Hepatic stellate cell (primary cell): ENCODE measurements around the gene CAMK2N2.
"Not testable (repeated sequence)": the region's sequence is repeated elsewhere in the genome, so short reads cannot be mapped to it uniquely, and the experiment has no call there.

Experiments used
- DNase-seq: peaks from one replicate; pipeline ENCODE4 v3.0.0; 2011; ENCODE audit warnings: low spot score

CAMK2N2 gene

DNA sequence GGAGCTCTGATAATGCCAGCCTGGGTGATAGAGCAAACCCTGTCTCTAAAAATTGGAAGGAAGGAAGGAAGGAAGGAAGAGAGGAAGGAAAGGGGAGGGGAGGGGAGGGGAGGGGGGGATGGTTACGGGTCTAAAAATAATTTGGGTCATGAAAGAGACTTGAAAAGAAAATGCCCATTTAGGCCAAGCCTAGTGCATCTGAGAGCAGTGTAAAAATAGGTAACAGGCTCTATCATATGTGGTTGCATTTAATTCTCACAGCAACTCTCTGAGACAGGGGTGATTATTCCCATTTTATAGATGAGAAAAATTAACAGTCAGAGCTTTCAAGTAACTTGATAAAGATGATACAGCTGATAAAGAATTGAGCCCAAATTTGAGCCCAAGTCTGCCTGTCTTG lies 10.9 kb upstream of the CAMK2N2 start:
- no peak for DNase-seq

DNA sequence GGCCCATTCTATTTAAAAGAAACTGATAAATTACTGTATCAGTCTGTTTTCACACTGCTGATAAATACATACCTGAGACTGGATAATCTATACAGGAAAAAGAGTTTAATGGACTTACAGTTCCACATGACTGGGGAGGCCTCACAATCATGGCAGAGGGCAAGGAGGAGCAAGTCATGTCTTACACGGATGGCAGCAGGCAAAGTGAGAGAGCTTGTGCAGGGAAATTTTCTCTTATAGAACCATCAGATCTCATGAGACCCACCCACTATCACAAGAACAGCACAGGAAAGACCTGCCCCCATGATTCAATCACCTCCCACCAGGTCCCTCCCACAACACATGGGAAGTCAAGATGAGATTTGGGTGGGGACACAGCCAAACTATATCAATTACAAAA lies 5.9 kb upstream of the CAMK2N2 start:
- not testable (repeated sequence) for DNase-seq

DNA sequence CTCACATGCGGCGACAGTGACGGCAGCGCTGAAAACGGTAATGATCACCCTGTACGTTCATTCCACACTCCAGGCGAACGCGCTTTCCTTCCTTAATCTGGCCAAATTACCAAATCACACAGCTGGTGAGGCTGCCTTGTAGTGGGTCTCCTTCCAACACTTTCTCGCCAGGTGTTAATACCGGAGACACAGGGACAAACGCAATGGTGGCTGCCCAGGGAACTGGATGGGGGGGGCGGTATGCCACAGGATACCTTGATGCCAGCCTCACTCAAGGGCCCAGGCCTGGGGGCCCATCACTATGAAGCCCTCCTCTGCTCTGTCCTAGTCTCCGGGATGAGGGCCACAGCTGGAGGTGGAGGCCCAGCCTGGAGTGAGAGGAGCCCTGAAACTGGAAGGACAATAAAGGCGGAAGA lies 1.4 kb upstream of the CAMK2N2 start:
- DNase-seq: no peak

DNA sequence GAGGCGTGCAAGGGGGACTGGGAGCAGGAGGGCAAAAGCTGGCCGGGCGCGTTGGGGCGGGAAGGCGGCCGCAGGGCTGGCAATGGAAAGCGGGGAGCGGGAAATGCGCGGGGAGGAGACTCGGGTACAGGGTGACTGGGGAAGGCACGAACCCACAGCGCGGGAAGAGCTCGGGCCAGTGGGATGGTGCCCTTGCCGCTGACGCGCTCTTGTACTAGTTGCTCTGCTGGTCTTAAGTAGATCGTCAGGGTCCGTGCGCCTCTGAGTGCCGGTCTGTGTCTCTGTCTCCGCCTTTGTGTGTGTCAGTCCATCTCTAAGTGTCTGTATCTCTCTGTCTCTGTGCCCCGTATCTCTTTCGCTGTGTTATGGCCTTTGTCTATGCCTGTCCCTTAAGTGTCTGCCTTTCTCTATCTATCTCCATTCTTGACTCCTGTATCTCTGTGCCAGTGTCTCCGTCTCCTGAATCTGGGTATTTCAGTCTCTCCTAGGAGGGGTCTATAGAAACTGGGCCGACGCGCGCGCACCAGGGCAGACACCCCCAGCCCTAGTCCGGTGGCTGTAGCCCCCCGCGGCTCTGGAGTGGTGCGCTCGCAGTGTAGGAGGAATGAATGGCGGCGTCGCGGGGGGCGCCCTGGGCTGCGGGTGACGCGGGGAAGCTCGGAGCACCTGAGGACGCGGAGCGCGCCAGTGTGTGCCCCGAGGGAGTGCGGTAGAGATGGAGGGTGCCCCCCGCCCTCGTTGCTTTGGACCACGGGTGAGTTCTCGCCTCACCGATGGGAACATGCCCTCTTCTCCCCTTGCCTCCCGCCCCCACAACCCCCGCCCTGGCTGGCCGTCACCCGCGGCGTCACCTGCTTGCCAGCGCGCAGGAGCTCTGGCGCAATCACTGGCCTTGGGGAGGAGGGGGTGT lies 756 bp upstream of the CAMK2N2 start:
- DNase-seq: peak; percentile 54

DNA sequence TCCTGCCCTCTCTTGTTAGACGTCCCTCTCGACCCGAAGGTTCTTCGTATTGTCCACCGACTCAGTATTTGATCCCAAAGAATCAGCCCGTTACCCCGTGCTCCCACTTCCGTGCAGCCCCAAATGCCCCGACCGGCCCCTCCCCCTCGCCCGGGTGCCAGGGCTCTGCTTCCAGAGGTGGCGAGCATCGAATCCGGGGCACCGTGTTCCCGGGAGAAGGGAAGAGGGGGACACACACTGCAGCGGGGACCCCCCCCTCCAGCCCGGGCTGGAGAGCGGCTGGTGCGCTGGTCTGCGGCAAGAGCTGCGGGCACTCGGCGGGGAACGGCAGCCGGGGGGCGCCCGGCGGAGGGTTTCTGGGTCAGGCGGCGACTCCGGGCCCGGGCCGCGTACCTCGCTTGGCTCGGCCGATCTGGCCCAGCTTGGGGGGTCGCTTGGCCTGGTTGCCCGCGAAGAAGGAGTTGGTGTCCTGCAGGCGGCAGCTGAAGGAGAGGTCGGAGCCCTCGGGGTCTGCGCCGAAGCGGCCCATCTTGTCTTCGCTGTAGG lies 556 bp downstream of the CAMK2N2 start:
- DNase-seq: no peak

DNA sequence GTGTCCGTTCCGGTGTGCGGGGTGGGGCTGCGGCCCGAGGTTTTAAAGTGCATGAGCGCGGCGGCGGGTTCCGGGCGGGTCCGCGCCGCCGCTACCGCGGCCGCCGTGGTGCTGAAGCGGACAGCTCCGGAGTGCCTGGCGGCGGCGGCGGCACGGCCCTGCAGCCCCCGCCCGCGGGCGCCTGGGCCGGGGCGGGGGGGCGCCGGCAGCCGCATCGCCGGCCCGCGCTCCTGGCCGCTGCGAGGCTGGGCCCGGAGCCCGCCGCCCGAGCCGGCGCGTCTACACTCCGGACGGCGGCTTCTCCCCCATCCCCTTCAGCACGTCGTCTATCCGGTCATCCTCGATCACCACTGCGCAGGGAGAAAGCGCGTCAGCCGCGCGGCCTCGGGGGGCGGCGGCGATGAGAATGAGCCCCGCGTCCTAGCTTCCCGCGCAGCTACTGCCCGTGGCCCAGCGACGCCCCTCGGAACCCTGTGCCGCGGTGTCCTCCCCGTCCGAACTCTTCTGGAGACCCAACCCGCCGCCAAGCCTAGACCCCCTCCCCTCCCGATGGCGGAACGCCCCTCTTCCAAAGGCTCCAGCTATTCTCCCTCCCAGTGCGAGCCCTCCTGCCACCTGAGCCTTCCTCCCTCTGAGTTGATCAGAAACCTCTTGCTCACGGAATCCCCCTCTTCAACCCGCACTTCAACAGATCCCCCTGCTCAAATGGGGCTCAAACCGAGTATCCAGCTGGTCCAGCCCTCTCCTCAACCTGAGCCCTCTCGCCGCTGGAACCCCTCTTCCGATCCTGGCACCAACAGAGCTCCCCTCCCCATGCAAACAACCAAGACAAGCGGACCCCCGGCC lies 1.3 kb downstream of the CAMK2N2 start:
- peak; percentile 70 for DNase-seq

DNA sequence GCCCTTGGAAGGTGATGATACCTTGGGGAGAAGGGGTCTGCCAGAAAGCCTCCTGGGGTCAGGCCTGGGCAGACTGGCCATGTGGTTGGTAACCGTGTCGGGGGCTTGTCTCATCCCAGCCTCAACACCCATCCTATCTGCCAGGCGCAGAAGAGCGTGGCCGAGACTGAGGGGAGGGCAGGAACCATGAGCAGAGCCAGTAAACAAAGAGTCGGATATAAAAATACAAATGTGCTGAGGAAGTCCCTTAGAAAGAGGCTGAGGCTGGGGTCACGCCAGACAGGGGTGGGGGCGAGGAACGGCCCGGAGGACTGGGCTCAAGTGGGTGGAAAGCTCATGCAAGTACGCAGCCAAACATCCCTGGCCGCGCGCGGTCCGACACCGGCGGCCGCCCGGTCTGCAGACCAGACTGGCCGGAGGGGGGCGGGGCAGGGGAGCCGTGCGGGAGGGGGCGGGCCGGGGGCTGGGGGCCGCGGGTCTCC lies 1.9 kb downstream of the CAMK2N2 start:
- DNase-seq: no peak

DNA sequence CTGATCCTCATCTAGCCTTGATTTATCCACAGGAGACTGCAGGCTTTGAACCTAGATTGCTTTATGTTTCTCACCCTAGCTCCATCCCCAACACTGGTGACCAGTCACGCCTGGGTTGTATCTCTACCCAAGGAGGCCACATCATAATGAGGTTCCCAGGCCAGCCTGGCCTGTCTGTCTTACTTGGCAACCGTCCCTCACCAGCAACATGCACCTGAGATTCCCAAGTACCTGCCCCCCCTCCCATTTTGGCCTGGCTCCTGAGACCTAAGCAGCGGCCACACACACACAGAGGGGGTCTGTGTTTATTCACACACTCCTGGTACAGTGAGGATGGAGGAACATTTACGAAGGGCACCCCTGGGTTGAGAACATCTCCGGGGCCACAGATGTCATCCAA lies 2.4 kb downstream of the CAMK2N2 start:
- DNase-seq: no peak

DNA sequence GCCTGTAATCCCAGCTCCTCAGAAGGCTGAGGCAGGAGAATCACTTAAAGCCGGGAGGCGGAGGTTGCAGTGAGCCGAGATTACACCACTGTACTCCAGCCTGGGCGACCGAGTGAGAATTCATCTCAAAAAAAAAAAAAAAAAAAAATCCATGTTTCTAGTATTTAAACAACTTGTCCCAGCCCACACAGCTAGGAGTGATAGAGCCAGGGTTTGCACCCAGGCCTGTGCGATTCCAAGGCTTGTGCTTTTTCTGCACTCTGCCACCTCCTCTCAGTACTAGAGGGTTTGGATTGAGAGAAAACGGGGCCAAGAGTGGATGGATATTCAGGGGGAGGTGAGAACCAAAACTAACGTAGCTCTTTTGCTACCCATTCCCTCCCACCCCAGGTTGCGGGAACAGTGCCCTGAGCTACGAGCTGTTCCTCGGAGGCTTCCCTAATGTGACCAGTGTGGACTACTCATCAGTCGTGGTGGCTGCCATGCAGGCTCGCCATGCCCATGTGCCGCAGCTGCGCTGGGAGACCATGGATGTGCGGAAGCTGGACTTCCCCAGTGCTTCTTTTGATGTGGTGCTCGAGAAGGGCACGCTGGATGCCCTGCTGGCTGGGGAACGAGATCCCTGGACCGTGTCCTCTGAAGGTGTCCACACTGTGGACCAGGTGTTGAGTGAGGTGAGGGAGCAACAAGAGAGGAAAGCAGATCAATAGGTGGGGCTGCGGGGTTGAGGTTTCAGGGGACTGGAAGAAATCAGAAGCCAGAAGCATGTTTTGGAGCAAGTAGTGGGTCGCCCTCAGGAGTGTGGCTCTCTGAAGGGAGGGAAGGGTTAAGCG lies 4.1 kb downstream of the CAMK2N2 start:
- DNase-seq: no peak

DNA sequence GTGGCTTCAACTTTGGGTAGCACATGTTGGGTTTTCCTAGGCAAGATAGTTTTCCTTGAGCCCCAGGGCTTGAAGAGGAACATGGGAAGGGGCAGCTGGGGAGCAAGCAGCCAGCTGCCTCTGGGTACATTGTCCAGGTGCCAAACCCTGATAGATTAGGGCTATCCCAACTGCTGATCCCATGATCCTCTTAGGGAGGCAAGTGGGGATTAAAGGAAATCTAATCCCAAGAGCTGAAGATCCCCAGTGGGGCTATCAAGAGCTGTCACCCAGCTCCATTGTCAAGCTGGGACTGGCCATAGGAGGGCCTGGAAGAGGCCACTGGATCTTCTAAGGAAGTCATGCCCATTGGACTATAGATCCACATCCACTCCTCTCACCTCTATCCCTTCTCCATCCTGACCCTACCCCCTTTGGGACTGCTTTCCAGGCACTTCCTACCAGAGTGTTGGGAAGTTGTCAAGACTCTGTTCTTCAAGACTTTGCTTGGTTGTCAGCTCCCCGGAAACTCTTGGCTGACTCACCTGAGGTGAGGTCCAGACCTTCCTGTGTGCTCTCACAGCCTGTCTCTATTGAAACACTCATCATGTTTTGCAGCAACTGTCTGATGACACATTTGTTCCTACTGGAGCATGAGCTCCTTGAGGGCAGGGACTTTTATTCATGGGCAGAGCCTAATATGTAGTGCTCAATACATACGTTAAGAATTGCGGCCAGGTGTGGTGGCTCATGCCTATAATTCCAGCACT lies 5.9 kb downstream of the CAMK2N2 start:
- no peak for DNase-seq

DNA sequence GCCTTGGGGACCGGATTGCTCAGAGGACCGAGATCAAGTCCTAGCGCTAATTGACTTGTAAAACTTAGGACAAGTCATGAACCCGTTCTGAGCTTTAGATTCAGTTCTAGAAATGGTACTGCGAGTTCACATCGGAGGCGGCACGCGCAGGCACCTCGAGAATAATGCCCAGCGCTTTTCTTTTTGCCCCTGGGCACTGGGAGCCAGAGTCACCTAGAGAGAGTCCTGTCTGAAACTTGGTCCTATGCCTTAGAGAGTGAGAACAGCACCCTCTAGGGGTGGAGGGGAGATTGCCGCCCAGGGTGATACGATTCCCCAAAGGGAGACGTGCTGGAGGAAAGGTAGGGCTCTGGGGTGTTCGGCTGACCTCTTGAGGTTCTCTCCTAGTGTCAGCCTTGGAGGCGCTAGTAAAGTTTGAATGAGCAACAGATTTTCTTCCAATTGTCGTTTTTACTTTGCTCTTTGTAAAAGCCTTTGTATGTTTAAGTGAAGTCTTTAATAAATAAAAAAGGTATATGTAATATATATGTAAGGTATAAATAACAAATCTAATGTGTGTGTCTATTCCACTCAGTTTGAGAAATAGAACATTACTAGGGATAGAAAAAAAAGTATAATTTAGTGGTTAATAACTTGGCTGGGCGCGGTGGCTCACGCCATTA lies 11.1 kb downstream of the CAMK2N2 start:
- peak; percentile 90 for DNase-seq

DNA sequence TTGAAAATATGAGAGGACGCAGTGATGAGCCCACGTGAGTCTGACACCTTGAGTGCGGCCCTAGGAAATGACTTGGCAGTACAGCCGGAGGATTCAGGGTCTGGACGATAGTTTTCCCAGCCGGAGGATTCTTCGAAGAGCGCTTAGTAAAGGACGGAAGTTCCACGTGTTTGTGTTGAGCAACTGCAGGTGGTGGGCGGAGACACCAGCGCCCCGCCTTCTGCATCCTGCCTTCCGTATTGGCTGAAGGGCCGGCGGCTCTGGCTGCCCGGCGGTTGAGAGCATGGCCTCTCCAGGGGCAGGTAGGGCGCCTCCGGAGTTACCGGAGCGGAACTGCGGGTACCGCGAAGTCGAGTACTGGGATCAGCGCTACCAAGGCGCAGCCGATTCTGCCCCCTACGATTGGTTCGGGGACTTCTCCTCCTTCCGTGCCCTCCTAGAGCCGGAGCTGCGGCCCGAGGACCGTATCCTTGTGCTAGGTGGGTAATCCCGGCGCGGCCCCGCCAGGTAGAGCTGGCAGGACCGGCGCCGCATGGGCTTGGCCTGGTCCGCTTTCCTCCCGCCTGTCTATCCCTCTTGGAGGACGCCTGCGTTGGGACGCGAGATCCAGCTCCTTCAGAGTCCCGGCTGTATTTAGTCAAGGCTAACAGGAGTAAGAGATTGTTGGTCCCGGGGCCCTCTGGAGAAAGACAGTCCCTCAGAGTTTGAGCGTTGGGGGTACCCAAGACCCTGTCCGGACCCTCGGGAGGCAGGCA lies 11.8 kb downstream of the CAMK2N2 start, which contains the start of gene EEF1AKMT4:
EEF1AKMT4 (plus strand) TSS at position 261 of the 755 bp plus-strand sequence; CDS start at position 284, 23 bp downstream.
- DNase-seq: peak; percentile 97

DNA sequence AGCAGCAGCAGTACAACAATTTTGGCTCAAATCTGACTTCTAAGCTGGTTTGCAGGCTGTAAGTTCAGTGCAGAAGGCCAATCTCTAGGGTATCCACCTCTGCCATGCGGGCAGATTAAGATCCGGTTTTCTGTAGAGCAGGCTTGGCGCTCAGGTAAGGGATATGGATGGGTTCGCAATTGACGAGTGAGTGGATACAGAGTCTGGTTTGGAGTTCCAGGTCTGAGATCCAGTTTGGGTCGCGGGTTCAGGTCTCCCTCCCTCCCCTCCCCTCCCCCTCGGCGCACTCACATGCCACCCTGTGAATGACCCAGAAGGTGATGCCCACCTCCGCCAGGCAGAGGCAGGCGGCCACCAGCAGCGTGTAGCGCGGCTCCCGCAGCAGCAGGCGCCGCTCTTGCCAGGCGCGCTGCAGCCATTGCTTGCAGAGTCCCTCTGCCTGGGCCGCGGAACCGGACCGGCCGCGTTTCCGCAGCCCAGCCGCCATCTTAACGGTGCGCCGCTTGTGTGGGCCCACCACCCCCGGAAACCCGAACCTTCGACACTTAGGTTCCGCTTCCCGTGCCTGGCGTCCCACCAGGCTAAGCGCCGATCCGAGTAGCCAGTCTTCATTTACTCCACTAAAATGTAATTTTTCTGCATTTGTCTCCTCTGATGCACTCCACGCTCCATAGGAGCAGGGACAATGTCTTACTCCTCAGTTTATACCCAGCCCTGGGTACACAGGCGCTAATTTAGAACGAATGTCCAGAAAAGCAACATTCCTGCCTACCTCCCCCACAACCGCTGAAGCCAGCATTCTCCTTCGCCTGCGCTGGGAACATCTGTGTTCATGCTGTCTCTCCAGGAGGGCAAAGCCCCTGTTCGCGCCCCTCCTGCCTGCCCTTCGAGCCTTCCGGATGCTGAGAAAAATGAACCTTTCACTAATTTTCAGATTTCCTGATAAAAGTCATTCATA lies 12.6 kb downstream of the CAMK2N2 start, which contains the start of gene ALG3:
ALG3 (minus strand) TSS at position 509 of the 958 bp plus-strand sequence; CDS start at position 487, 22 bp downstream.
- peak; percentile 87 for DNase-seq

DNA sequence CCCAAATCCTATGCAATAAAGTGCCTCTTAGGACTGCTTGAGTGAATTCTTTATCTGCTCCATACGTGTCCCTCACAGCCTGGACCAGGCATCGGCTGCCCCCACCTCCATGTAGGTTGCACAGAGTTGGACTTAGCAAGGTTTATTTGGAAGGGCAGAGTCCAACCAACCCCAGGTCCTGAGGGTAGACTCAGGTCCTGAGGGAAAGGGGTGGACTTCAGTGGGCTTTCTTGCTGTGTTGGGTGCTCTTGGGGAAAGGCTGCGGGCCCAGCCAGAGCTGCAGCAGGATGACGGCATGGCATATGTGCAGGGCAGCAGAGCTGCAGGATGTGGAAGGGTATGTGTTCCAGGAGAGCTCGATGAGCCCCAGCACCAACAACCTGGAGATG lies 19.1 kb downstream of the CAMK2N2 start:
- DNase-seq: no peak

DNA sequence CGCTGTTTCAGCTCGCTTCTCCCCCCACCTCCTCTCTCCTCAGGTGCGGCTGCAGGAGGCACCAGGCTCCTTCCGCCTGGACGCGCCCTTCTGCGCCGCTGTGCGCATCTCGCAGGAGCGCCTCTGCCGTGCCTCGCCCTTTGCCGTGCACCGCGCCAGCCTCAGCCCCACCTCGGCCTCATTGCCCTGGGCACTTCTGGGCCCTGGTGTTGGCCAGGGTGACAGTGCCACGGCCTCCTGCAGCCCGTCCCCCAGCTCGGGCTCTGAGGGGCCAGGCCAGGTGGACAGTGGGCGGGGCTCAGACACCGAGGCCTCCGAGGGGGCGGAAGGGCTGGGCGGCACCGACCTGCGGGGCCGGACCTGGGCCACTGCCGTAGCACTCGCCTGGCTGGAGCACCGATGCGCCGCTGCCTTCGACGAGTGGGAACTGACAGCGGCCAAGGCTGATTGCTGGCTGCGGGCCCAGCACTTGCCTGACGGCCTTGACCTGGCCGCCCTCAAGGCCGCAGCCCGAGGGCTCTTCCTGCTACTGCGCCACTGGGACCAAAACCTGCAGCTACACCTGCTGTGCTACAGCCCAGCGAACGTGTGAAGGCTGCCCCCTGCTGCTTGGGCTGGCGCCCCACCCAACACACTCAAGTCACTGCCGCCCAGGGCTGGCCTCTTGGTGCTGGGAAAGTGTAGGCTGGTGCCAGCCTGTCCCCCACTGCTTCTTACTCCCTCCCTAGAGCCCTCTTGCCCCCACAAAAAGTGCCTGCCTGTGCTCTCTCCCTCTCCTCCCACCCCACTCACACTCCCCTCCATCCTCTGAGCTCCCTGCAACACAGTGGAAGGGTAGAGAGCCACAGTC lies 19.7 kb downstream of the CAMK2N2 start:
- DNase-seq: no peak

DNA sequence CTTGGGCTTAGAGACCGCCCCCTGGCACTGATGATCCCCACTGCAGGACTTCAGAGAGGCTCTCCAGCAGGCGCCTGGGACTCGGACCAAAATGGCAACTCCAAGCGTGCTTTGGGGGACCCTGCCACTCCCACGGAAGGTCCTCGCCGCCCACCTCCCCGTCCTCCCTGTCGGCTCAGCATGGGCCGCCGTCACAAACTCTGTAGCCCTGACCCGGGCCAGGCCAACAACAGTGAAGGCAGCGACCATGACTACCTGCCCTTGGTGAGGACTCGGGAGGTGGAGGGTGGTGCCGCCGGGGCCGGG lies 20.3 kb downstream of the CAMK2N2 start:
- no peak for DNase-seq

DNA sequence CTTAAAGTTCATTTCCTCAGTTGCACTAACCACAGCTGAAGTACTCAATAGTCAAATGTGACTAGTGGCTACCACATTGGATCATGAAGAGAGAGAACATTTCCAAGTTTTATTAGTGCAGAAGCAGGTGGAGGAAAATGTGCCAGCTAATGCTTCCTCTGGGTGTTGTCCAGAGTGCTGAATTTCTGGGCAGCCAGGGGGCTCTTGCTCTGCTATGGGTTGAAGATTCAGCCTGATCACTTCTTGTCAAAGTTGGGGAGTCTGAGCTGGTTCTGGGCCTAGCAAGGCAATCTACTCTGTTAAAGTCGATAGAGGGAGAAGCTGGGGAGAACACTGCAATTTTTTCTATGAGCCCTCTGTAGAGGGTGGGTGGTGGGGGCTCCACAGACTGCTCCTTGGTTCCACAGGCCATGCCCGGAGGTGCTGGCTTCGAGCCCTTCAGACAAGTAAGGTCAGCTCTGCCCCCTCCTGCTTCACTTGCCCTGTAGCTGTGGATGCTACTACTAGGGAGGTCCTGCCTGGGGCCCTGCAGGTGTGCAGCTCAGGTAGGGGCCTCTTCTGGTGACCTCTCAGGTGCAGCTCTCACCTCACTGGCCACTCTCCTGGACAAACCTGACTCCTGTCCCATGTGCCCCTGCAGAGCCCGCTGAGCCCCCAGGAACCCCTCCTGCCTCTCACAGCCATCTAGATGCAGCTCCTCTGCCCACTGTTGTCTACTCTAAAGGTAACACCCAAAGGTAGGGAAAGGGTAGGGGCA lies 20.8 kb downstream of the CAMK2N2 start:
- DNase-seq: no peak
